HEK293 (cell line): ENCODE measurements around the gene ATP8A1.

Experiments
- BCL11B ChIP-seq: fragments of 450-650 bp; formaldehyde crosslinking; IDR thresholded peaks from 2 replicates; pipeline ENCODE4 v1.5.1; 2016; ENCODE audit warnings: low read depth, missing biosample characterization, missing genetic modification characterization
- IKZF3 ChIP-seq: fragments of 450-650 bp; IDR thresholded peaks from 2 replicates; pipeline ENCODE4 v1.5.0; 2018; ENCODE audit warnings: missing biosample characterization, mild to moderate bottlenecking, missing genetic modification characterization, moderate library complexity
- KLF16 ChIP-seq: fragments of 450-650 bp; formaldehyde crosslinking; IDR thresholded peaks from 2 replicates; pipeline ENCODE4 v1.5.1; 2017; ENCODE audit warnings: missing biosample characterization, missing genetic modification characterization
- MZF1 ChIP-seq: fragments of 450-650 bp; formaldehyde crosslinking; IDR thresholded peaks from 2 replicates; pipeline ENCODE4 v1.5.1; 2017; ENCODE audit warnings: missing biosample characterization, missing genetic modification characterization, borderline replicate concordance
- SP2 ChIP-seq: fragments of 450-650 bp; formaldehyde crosslinking; IDR thresholded peaks from 2 replicates; pipeline ENCODE4 v1.5.1; 2016; ENCODE audit warnings: missing biosample characterization, missing genetic modification characterization
- ZBTB17 ChIP-seq: fragments of 450-650 bp; formaldehyde crosslinking; IDR thresholded peaks from 2 replicates; pipeline ENCODE4 v1.5.1; 2016; ENCODE audit warnings: missing biosample characterization, missing genetic modification characterization
- ZEB2 ChIP-seq: fragments of 450-650 bp; formaldehyde crosslinking; IDR thresholded peaks from 2 replicates; pipeline ENCODE4 v1.5.1; 2016; ENCODE audit warnings: missing biosample characterization, missing genetic modification characterization
- ZNF132 ChIP-seq: fragments of 450-650 bp; formaldehyde crosslinking; IDR thresholded peaks from 2 replicates; pipeline ENCODE4 v1.5.1; 2017; ENCODE audit warnings: missing biosample characterization, missing genetic modification characterization, borderline replicate concordance
- ZNF223 ChIP-seq: fragments of 450-650 bp; formaldehyde crosslinking; IDR thresholded peaks from 2 replicates; pipeline ENCODE4 v1.5.1; 2016; ENCODE audit warnings: missing biosample characterization, missing genetic modification characterization
- ZNF266 ChIP-seq: fragments of 450-650 bp; formaldehyde crosslinking; IDR thresholded peaks from 2 replicates; pipeline ENCODE4 v1.5.1; 2016; ENCODE audit warnings: missing biosample characterization, missing genetic modification characterization, low read depth
- ZNF350 ChIP-seq: fragments of 450-650 bp; formaldehyde crosslinking; IDR thresholded peaks from 2 replicates; pipeline ENCODE4 v1.5.0; 2017; ENCODE audit warnings: missing biosample characterization, mild to moderate bottlenecking, missing genetic modification characterization
- ZNF501 ChIP-seq: fragments of 450-650 bp; formaldehyde crosslinking; IDR thresholded peaks from 2 replicates; pipeline ENCODE4 v1.5.1; 2016; ENCODE audit warnings: missing biosample characterization, missing genetic modification characterization
- ZNF530 ChIP-seq: fragments of 450-650 bp; formaldehyde crosslinking; IDR thresholded peaks from 2 replicates; pipeline ENCODE4 v1.5.1; 2016; ENCODE audit warnings: low read depth, missing biosample characterization, missing genetic modification characterization
- ZNF596 ChIP-seq: fragments of 450-650 bp; IDR thresholded peaks from 2 replicates; pipeline ENCODE4 v1.5.0; 2018; ENCODE audit warnings: missing biosample characterization, mild to moderate bottlenecking, missing genetic modification characterization, moderate library complexity
- ZNF677 ChIP-seq: fragments of 450-650 bp; IDR thresholded peaks from 2 replicates; pipeline ENCODE4 v1.5.0; 2018; ENCODE audit warnings: missing biosample characterization, mild to moderate bottlenecking, missing genetic modification characterization, moderate library complexity
- ZNF768 ChIP-seq: fragments of 450-650 bp; formaldehyde crosslinking; IDR thresholded peaks from 2 replicates; pipeline ENCODE4 v1.5.1; 2018; ENCODE audit warnings: missing biosample characterization, mild to moderate bottlenecking, missing genetic modification characterization
- ZNF777 ChIP-seq: fragments of 450-650 bp; formaldehyde crosslinking; IDR thresholded peaks from 2 replicates; pipeline ENCODE4 v1.5.1; 2017; ENCODE audit warnings: missing biosample characterization, missing genetic modification characterization, borderline replicate concordance
- ZNF792 ChIP-seq: fragments of 450-650 bp; formaldehyde crosslinking; IDR thresholded peaks from 2 replicates; pipeline ENCODE4 v1.5.1; 2016; ENCODE audit warnings: missing biosample characterization, missing genetic modification characterization
- TF ChIP-seq, protein P1 (sequence below): fragments of 450-650 bp; formaldehyde crosslinking; IDR thresholded peaks from 2 replicates; pipeline ENCODE4 v1.5.1; 2016; ENCODE audit warnings: missing biosample characterization, missing genetic modification characterization
- TF ChIP-seq, protein P2 (sequence below): fragments of 450-650 bp; formaldehyde crosslinking; conservative IDR thresholded peaks from 2 replicates; pipeline ENCODE4 v1.5.1; 2016; ENCODE audit warnings: low read depth, missing biosample characterization, missing genetic modification characterization
- TF ChIP-seq, protein P3 (sequence below): fragments of 450-650 bp; formaldehyde crosslinking; IDR thresholded peaks from 2 replicates; pipeline ENCODE4 v1.5.1; 2017; ENCODE audit warnings: missing biosample characterization, missing genetic modification characterization
- TF ChIP-seq, protein P4 (sequence below): fragments of 450-650 bp; formaldehyde crosslinking; IDR thresholded peaks from 2 replicates; pipeline ENCODE4 v1.5.1; 2016; ENCODE audit warnings: missing biosample characterization, missing genetic modification characterization
- TF ChIP-seq, protein P5 (sequence below): fragments of 450-650 bp; formaldehyde crosslinking; IDR thresholded peaks from 2 replicates; pipeline ENCODE4 v1.5.1; 2016; ENCODE audit warnings: missing biosample characterization, missing genetic modification characterization
- TF ChIP-seq, protein P6 (sequence below): fragments of 450-650 bp; formaldehyde crosslinking; IDR thresholded peaks from 2 replicates; pipeline ENCODE4 v1.5.1; 2017; ENCODE audit warnings: missing biosample characterization, missing genetic modification characterization

The ATP8A1 gene

DNA sequence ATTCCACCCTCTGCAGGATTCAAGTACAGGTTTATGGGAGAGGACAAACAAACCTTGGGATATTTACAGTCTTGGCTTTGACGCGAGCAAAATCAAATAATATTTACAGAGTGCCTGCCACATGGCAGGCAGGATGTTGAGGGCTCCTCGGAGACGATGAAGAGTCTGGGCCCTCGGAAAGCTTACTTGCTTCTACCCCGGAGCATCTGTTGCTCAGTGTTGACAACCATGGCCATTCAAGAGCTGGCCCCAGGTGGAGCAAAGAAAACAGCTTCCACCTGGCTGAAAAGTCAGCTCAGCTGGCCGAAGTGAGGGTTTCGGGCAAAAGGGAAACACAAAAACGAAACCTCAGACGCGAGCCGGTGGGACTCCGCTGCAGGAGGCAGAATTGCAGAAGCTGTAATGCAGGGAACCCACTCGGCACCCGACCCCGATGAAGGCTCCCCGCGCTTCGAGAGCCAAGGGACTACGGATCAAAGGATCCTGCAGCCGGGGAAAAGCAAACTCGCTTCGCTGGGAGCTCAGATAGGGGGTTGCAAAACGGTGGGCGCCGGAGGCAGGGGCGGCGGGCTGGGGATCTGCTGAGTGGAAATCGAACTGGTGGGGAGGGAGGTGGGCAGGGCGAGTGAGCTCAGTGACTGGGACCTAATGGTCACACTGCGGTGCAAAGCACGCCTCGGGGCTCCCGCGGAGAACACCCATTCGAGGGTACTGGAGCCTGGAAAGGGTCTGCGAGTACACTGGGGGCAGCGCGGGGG is 805 bp downstream of the ATP8A1 start (continued):
- TF ChIP-seq, protein P1, sequence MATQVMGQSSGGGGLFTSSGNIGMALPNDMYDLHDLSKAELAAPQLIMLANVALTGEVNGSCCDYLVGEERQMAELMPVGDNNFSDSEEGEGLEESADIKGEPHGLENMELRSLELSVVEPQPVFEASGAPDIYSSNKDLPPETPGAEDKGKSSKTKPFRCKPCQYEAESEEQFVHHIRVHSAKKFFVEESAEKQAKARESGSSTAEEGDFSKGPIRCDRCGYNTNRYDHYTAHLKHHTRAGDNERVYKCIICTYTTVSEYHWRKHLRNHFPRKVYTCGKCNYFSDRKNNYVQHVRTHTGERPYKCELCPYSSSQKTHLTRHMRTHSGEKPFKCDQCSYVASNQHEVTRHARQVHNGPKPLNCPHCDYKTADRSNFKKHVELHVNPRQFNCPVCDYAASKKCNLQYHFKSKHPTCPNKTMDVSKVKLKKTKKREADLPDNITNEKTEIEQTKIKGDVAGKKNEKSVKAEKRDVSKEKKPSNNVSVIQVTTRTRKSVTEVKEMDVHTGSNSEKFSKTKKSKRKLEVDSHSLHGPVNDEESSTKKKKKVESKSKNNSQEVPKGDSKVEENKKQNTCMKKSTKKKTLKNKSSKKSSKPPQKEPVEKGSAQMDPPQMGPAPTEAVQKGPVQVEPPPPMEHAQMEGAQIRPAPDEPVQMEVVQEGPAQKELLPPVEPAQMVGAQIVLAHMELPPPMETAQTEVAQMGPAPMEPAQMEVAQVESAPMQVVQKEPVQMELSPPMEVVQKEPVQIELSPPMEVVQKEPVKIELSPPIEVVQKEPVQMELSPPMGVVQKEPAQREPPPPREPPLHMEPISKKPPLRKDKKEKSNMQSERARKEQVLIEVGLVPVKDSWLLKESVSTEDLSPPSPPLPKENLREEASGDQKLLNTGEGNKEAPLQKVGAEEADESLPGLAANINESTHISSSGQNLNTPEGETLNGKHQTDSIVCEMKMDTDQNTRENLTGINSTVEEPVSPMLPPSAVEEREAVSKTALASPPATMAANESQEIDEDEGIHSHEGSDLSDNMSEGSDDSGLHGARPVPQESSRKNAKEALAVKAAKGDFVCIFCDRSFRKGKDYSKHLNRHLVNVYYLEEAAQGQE (tag by site-specific recombination) = no peak
- TF ChIP-seq SP2 (tag by site-specific recombination) (peak; percentile 44), ZNF768 (tag by site-specific recombination) (no peak), MZF1 (no peak), ZNF677 (tag by site-specific recombination) (no peak), ZNF223 (tag by site-specific recombination) (no peak), ZNF266 (tag by site-specific recombination) (no peak), ZEB2 (tag by site-specific recombination) (no peak), ZNF501 (tag by site-specific recombination) (no peak), ZNF792 (tag by site-specific recombination) (no peak), ZNF530 (tag by site-specific recombination) (no peak), ZNF777 (no peak), ZNF132 (tag by site-specific recombination) (no peak), KLF16 (tag by site-specific recombination) (no peak; the same call in 1 of the 2 replicates), ZBTB17 (tag by site-specific recombination) (peak; percentile 76; the same call in 1 of the 2 replicates), BCL11B (tag by site-specific recombination) (no peak), ZNF596 (tag by site-specific recombination) (no peak), ZNF350 (tag by site-specific recombination) (no peak), IKZF3 (tag by site-specific recombination) (no peak)
- TF ChIP-seq, protein P2, sequence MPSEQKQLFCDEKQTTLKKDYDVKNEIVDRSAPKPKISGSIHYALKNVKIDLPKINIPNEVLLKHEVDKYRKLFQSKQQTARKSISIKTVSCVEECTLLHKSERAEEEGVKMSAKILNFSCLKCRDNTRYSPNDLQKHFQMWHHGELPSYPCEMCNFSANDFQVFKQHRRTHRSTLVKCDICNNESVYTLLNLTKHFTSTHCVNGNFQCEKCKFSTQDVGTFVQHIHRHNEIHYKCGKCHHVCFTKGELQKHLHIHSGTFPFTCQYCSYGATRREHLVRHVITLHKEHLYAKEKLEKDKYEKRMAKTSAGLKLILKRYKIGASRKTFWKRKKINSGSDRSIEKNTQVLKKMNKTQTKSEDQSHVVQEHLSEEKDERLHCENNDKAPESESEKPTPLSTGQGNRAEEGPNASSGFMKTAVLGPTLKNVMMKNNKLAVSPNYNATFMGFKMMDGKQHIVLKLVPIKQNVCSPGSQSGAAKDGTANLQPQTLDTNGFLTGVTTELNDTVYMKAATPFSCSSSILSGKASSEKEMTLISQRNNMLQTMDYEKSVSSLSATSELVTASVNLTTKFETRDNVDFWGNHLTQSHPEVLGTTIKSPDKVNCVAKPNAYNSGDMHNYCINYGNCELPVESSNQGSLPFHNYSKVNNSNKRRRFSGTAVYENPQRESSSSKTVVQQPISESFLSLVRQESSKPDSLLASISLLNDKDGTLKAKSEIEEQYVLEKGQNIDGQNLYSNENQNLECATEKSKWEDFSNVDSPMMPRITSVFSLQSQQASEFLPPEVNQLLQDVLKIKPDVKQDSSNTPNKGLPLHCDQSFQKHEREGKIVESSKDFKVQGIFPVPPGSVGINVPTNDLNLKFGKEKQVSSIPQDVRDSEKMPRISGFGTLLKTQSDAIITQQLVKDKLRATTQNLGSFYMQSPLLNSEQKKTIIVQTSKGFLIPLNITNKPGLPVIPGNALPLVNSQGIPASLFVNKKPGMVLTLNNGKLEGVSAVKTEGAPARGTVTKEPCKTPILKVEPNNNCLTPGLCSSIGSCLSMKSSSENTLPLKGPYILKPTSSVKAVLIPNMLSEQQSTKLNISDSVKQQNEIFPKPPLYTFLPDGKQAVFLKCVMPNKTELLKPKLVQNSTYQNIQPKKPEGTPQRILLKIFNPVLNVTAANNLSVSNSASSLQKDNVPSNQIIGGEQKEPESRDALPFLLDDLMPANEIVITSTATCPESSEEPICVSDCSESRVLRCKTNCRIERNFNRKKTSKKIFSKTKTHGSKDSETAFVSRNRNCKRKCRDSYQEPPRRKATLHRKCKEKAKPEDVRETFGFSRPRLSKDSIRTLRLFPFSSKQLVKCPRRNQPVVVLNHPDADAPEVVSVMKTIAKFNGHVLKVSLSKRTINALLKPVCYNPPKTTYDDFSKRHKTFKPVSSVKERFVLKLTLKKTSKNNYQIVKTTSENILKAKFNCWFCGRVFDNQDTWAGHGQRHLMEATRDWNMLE (tag by site-specific recombination) = no peak
- TF ChIP-seq, protein P3, sequence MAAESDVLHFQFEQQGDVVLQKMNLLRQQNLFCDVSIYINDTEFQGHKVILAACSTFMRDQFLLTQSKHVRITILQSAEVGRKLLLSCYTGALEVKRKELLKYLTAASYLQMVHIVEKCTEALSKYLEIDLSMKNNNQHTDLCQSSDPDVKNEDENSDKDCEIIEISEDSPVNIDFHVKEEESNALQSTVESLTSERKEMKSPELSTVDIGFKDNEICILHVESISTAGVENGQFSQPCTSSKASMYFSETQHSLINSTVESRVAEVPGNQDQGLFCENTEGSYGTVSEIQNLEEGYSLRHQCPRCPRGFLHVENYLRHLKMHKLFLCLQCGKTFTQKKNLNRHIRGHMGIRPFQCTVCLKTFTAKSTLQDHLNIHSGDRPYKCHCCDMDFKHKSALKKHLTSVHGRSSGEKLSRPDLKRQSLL (tag by site-specific recombination) = no peak
- TF ChIP-seq, protein P4, sequence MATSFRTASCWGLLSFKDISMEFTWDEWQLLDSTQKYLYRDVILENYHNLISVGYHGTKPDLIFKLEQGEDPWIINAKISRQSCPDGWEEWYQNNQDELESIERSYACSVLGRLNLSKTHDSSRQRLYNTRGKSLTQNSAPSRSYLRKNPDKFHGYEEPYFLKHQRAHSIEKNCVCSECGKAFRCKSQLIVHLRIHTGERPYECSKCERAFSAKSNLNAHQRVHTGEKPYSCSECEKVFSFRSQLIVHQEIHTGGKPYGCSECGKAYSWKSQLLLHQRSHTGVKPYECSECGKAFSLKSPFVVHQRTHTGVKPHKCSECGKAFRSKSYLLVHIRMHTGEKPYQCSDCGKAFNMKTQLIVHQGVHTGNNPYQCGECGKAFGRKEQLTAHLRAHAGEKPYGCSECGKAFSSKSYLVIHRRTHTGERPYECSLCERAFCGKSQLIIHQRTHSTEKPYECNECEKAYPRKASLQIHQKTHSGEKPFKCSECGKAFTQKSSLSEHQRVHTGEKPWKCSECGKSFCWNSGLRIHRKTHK (tag by site-specific recombination) = no peak
- TF ChIP-seq, protein P5, sequence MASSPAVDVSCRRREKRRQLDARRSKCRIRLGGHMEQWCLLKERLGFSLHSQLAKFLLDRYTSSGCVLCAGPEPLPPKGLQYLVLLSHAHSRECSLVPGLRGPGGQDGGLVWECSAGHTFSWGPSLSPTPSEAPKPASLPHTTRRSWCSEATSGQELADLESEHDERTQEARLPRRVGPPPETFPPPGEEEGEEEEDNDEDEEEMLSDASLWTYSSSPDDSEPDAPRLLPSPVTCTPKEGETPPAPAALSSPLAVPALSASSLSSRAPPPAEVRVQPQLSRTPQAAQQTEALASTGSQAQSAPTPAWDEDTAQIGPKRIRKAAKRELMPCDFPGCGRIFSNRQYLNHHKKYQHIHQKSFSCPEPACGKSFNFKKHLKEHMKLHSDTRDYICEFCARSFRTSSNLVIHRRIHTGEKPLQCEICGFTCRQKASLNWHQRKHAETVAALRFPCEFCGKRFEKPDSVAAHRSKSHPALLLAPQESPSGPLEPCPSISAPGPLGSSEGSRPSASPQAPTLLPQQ (tag by site-specific recombination) = no peak
- TF ChIP-seq, protein P6, sequence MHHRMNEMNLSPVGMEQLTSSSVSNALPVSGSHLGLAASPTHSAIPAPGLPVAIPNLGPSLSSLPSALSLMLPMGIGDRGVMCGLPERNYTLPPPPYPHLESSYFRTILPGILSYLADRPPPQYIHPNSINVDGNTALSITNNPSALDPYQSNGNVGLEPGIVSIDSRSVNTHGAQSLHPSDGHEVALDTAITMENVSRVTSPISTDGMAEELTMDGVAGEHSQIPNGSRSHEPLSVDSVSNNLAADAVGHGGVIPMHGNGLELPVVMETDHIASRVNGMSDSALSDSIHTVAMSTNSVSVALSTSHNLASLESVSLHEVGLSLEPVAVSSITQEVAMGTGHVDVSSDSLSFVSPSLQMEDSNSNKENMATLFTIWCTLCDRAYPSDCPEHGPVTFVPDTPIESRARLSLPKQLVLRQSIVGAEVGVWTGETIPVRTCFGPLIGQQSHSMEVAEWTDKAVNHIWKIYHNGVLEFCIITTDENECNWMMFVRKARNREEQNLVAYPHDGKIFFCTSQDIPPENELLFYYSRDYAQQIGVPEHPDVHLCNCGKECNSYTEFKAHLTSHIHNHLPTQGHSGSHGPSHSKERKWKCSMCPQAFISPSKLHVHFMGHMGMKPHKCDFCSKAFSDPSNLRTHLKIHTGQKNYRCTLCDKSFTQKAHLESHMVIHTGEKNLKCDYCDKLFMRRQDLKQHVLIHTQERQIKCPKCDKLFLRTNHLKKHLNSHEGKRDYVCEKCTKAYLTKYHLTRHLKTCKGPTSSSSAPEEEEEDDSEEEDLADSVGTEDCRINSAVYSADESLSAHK (tag by site-specific recombination) = no peak
